HEK293T (cell line): Measurements from ENCODE around the gene EXOC7.

ENCODE experiments used
- BHLHE40 ChIP-seq: fragments of 450-650 bp; IDR thresholded peaks from 2 replicates; pipeline ENCODE4 v1.6.1; 2016; ENCODE audit warnings: mild to moderate bottlenecking, moderate library complexity, borderline replicate concordance
- CTBP1 ChIP-seq: fragments of 450-650 bp; IDR thresholded peaks from 2 replicates; pipeline ENCODE4 v1.6.1; 2016; ENCODE audit warnings: borderline replicate concordance
- FOXA1 ChIP-seq: fragments of 450-650 bp; IDR thresholded peaks from 2 replicates; pipeline ENCODE4 v1.6.1; 2016; ENCODE audit warnings: mild to moderate bottlenecking
- FOXK2 ChIP-seq: fragments of 450-650 bp; IDR thresholded peaks from 2 replicates; pipeline ENCODE4 v1.6.1; 2016; ENCODE audit warnings: mild to moderate bottlenecking
- FOXM1 ChIP-seq: fragments of 450-650 bp; IDR thresholded peaks from 2 replicates; pipeline ENCODE4 v1.6.1; 2017; ENCODE audit warnings: mild to moderate bottlenecking, borderline replicate concordance
- HDGF ChIP-seq: fragments of 450-650 bp; IDR thresholded peaks from 2 replicates; pipeline ENCODE4 v1.6.1; 2017; ENCODE audit warnings: antibody characterized with exemption, borderline replicate concordance
- TARDBP ChIP-seq: fragments of 450-650 bp; IDR thresholded peaks from 2 replicates; pipeline ENCODE4 v1.6.1; 2016
- ZNF384 ChIP-seq: fragments of 450-650 bp; IDR thresholded peaks from 2 replicates; pipeline ENCODE4 v1.6.1; 2016
- TF ChIP-seq, protein P1 (sequence below): fragments of 450-650 bp; IDR thresholded peaks from 2 replicates; pipeline ENCODE4 v1.6.1; 2016

DNA sequence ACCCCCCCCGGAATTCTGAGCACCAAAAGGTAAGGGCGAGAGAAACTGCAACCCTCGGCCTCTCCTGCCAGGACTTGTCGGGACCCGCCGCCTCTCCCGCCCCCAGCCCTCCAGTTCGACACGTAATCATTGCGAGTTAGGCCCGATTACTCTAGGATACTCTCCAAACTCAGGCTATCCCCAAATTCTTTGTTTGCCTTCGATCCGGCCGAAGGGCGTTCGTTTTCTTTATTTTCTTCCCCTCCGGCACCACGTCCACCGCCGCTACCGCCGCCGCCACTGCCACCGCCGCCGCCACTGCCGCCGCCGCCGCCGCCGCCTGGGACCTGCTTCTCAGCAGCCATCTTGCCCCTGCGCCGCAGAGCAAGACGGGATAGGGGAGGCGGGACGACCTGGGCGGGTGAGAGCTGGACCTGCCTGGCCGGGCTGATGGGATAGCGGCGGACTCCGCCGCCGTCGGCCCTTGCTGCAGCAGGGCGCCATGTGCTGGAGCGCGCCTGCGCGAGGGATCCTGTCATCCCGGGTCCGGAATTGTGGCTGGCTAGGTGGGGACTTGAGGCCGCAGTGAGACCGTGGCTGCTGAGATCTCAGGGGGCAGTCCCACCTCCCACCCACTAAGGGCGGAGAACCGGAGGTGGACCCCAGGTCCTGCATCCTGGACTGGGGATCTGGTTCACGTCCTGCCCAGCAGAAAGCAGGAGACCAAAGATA lies 31.3 kb downstream of the EXOC7 start, which contains the start of gene SRP68:
- no peak for TF ChIP-seq BHLHE40
- no peak for TF ChIP-seq FOXM1
- no peak for TF ChIP-seq CTBP1
- TF ChIP-seq, protein P1, sequence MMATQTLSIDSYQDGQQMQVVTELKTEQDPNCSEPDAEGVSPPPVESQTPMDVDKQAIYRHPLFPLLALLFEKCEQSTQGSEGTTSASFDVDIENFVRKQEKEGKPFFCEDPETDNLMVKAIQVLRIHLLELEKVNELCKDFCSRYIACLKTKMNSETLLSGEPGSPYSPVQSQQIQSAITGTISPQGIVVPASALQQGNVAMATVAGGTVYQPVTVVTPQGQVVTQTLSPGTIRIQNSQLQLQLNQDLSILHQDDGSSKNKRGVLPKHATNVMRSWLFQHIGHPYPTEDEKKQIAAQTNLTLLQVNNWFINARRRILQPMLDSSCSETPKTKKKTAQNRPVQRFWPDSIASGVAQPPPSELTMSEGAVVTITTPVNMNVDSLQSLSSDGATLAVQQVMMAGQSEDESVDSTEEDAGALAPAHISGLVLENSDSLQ, result no peak
- TF ChIP-seq FOXK2, result no peak
- TF ChIP-seq HDGF, result 0 out of 2 replicates have a peak, but pooled peaks have one; percentile 35
- no peak for TF ChIP-seq ZNF384
- no peak for TF ChIP-seq FOXA1
- TF ChIP-seq TARDBP, result no peak
